Measurements from ENCODE around the gene NSUN6. TPM values are rescaled to one million over a fixed set of nuclear protein-coding genes. Genes with fewer than 3 reads are reported as not detected.

The NSUN6 gene
- total RNA-seq, 1 donor from 2014 or later = 6.6 TPM

DNA sequence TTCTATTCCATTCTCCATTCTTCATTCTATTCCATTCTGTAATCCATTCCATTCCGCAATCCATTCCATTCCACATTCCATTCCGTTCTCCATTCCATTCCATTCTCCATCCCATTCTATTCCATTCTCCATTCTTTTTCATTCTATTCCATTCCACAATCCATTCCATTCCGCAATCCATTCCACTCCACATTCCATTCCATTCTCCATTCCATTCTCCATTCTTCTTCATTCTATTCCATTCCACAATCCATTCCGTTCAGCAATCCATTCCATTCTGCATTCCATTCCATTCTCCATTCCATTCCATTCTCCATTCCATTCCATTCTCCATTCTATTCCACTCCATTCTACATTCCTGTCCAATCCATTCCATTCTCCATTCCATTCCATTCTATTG is 85.2 kb downstream of the NSUN6 start:
- DNase-seq (ENCODE audit: low read depth) = no peak
- TF ChIP-seq, protein P1, sequence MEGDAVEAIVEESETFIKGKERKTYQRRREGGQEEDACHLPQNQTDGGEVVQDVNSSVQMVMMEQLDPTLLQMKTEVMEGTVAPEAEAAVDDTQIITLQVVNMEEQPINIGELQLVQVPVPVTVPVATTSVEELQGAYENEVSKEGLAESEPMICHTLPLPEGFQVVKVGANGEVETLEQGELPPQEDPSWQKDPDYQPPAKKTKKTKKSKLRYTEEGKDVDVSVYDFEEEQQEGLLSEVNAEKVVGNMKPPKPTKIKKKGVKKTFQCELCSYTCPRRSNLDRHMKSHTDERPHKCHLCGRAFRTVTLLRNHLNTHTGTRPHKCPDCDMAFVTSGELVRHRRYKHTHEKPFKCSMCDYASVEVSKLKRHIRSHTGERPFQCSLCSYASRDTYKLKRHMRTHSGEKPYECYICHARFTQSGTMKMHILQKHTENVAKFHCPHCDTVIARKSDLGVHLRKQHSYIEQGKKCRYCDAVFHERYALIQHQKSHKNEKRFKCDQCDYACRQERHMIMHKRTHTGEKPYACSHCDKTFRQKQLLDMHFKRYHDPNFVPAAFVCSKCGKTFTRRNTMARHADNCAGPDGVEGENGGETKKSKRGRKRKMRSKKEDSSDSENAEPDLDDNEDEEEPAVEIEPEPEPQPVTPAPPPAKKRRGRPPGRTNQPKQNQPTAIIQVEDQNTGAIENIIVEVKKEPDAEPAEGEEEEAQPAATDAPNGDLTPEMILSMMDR (IDR thresholded peaks at IDR 0.05; ENCODE audit: insufficient read depth, low read length, poor library complexity, severe bottlenecking) = no peak
- H3K36me3 ChIP-seq (ENCODE audit: control insufficient read depth, insufficient read depth, low read length) = no peaks in the 10 kb centered on the region
- H3K27me3 ChIP-seq (ENCODE audit: control insufficient read depth, insufficient read depth, low read length) = no peaks in the 10 kb centered on the region
- H3K4me3 ChIP-seq (ENCODE audit: low read depth, low read length) = no peak overlapping the region

- H3K36me3 ChIP-seq (ENCODE audit: control insufficient read depth, insufficient read depth, low read length) = no peaks in the 10 kb centered on the region
- no peak overlapping the region for H3K4me3 ChIP-seq (ENCODE audit: low read depth, low read length)
- H3K27me3 ChIP-seq (ENCODE audit: control insufficient read depth, insufficient read depth, low read length) = no peaks in the 10 kb centered on the region
- DNase-seq (ENCODE audit: low read depth) = no peak
- TF ChIP-seq, protein P1 (IDR thresholded peaks at IDR 0.05; ENCODE audit: insufficient read depth, low read length, poor library complexity, severe bottlenecking) = no peak
Measured at GRCh38 chr10:18565006-18565405, 86.4 kb downstream of the NSUN6 start.

- no peak for DNase-seq (ENCODE audit: low read depth)
- no peak overlapping the region for H3K4me3 ChIP-seq (ENCODE audit: low read depth, low read length)
- no peaks in the 10 kb centered on the region for H3K27me3 ChIP-seq (ENCODE audit: control insufficient read depth, insufficient read depth, low read length)
- no peaks in the 10 kb centered on the region for H3K36me3 ChIP-seq (ENCODE audit: control insufficient read depth, insufficient read depth, low read length)
- TF ChIP-seq, protein P1 (IDR thresholded peaks at IDR 0.05; ENCODE audit: insufficient read depth, low read length, poor library complexity, severe bottlenecking) = no peak
Measured at GRCh38 chr10:18563003-18563726, 88.2 kb downstream of the NSUN6 start.

- TF ChIP-seq, protein P1 (IDR thresholded peaks at IDR 0.05; ENCODE audit: insufficient read depth, low read length, poor library complexity, severe bottlenecking) = no peak
Measured at GRCh38 chr10:18561861-18562551, 89.4 kb downstream of the NSUN6 start.

DNA sequence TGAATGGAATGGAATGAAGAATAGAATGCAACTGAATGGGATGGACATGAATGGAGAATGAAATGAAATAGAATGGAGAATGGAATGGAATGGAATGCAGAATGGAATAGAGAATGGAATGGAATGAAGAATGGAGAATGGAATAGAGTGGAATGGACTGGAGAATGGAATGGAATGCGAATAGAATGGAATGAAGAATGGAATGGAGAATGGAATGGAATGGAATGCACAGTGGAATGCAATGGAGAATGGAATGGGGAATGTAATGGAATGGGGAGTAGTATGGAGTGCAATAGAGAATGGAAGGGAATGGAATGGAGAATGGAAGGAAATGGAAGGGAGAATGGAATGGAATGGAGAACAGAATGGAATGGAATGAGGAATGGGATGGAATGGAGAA is 93.4 kb downstream of the NSUN6 start:
- no peak overlapping the region for H3K4me3 ChIP-seq (ENCODE audit: low read depth, low read length)
- no peaks in the 10 kb centered on the region for H3K36me3 ChIP-seq (ENCODE audit: control insufficient read depth, insufficient read depth, low read length)
- no peak for DNase-seq (ENCODE audit: low read depth)
- H3K27me3 ChIP-seq (ENCODE audit: control insufficient read depth, insufficient read depth, low read length) = no peaks in the 10 kb centered on the region
- TF ChIP-seq, protein P1 (IDR thresholded peaks at IDR 0.05; ENCODE audit: insufficient read depth, low read length, poor library complexity, severe bottlenecking) = no peak

More at GRCh38 chr10:18561861-18562551, 89.4 kb downstream of the NSUN6 start:
- no peaks in the 10 kb centered on the region for H3K27me3 ChIP-seq (ENCODE audit: control insufficient read depth, insufficient read depth, low read length)
- no peak for DNase-seq (ENCODE audit: low read depth)
- H3K36me3 ChIP-seq (ENCODE audit: control insufficient read depth, insufficient read depth, low read length) = no peaks in the 10 kb centered on the region
- H3K4me3 ChIP-seq (ENCODE audit: low read depth, low read length) = no peak overlapping the region

All from kidney epithelial cell (primary cell).